ENCODE measurements around the gene NRDE2. TPM values are rescaled to one million over a fixed set of nuclear protein-coding genes. Genes with fewer than 3 reads are reported as not detected.

NRDE2 gene
- total RNA-seq, 4 donors from 2014 or later: 18.6 to 26.9 (median 21.0) TPM

DNA sequence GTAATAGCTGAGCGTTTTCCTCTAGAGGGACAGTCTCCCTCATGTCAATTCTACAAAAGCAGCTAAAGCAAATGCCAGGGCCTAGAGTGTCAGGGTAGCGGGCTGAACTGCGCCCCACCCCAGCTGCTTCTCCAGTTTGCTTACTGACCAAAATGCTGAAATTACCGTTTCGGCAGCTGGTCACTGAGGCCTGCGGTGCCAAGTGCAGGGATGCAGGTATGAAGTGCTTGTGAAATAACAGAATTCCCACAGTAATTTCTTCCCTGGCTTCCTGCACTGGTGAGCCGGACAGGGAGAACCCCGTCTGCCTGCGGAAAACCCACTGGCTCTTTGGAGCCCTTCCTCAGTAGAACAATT is 56.3 kb downstream of the NRDE2 start:
- Histone ChIP-seq H3K36me3 (peaks cover 0 to 42% (median 7%) of the 10 kb centered on the region in 4 donors), H3K27me3 (no peaks in the 10 kb centered on the region), H3K9me3 (no peaks in the 10 kb centered on the region), H3K27ac (no peak overlapping the region), H3K4me3 (no peak overlapping the region), H3K4me1 (no peaks in the 10 kb centered on the region)
- in situ Hi-C loops (cut with MboI; ENCODE audit: low pct_ligation_motif_present in 1 of 4, low pct_unique_long_range_greater_than_20kb in 1 of 4, low sequenced_read_pairs in 3 of 4): no loop called here
- TF ChIP-seq, protein P1, sequence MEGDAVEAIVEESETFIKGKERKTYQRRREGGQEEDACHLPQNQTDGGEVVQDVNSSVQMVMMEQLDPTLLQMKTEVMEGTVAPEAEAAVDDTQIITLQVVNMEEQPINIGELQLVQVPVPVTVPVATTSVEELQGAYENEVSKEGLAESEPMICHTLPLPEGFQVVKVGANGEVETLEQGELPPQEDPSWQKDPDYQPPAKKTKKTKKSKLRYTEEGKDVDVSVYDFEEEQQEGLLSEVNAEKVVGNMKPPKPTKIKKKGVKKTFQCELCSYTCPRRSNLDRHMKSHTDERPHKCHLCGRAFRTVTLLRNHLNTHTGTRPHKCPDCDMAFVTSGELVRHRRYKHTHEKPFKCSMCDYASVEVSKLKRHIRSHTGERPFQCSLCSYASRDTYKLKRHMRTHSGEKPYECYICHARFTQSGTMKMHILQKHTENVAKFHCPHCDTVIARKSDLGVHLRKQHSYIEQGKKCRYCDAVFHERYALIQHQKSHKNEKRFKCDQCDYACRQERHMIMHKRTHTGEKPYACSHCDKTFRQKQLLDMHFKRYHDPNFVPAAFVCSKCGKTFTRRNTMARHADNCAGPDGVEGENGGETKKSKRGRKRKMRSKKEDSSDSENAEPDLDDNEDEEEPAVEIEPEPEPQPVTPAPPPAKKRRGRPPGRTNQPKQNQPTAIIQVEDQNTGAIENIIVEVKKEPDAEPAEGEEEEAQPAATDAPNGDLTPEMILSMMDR (IDR thresholded peaks at IDR 0.05): no peak
- TF ChIP-seq EP300 (IDR thresholded peaks at IDR 0.05; ENCODE audit: low read depth) (no peak), POLR2A (IDR thresholded peaks at IDR 0.05) (no peak), POLR2AphosphoS5 (IDR thresholded peaks at IDR 0.05) (no peak)
- 85% methylated on average over 9 of the region's 9 CpGs; no CpG with 5 or more reads in 1 of the 2 donors for WGBS, 2 donors (ENCODE audit: low coverage in 1 of 2)
- DNase-seq: no peak
- intact Hi-C loops (cut with DNase I; ENCODE audit: low total_unique reads): no loop called here

DNA sequence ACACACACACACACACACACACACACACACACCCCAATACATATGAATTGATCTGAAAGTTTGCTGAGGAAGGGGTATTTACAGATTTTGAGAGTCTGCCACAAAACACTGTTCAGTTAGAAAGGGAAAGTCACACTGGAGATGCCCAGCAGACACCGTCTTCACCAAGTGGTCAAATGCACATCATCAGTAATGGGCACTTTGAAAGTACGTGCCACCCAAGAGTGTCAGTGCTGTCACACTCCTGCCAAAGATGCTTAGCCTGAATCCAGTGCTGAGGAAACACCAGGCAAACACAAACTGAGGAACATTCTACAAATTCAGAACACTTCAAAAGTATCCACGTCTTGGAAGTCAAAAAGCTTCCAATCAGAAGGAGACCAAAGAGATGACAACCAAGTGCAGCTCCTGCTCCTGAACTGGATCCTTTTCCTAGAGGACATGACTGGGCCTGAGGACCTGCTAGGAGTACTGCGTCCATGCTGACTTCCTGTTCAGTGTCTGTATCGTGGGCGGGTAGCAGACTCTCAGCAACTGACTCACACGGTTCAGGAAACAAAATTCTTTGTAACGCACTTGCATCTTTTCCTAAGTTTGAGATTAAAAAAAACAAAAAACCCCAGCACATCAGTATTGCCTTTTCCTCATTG is 56.8 kb downstream of the NRDE2 start:
- in situ Hi-C loops (cut with MboI; ENCODE audit: low pct_ligation_motif_present in 1 of 4, low pct_unique_long_range_greater_than_20kb in 1 of 4, low sequenced_read_pairs in 3 of 4) (no loop called here), intact Hi-C loops (cut with DNase I; ENCODE audit: low total_unique reads) (no loop called here)
- DNase-seq: no peak
- no peaks in the 10 kb centered on the region for H3K9me3 ChIP-seq
- peak overlapping the region in 1 of 4 donors; percentile 5 for H3K27ac ChIP-seq
- no peak for TF ChIP-seq EP300 (IDR thresholded peaks at IDR 0.05; ENCODE audit: low read depth)
- no peak for TF ChIP-seq POLR2AphosphoS5 (IDR thresholded peaks at IDR 0.05)
- TF ChIP-seq, protein P1 (IDR thresholded peaks at IDR 0.05): no peak
- no peak for TF ChIP-seq POLR2A (IDR thresholded peaks at IDR 0.05)
- H3K36me3 ChIP-seq: peaks cover 0 to 39% (median 9%) of the 10 kb centered on the region in 4 donors
- no peak overlapping the region for H3K4me3 ChIP-seq
- WGBS, 2 donors (ENCODE audit: low coverage in 1 of 2): 65 to 75% methylated on average over 5 to 8 of the region's 8 CpGs
- no peaks in the 10 kb centered on the region for H3K4me1 ChIP-seq
- H3K27me3 ChIP-seq: no peaks in the 10 kb centered on the region

DNA sequence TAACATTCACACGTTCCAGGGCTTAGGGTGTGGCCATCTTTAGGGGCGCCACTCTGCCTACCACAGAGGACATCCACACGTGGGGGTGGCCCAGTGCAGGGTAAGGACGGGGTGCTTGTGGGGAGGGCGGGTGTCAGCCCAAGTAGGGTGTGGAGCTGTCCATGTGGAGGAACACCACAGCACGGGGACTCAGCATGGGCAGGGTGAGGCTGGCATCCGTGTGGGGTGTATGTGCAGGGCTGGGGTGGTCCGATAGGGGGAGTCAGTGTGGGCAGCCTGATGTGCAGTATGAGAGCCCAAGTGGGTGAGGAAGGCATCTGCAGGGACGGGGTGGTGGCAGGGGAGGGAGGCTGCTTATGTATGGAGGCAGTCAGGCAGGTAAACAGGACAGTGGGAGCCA is 57.7 kb downstream of the NRDE2 start:
- no peaks in the 10 kb centered on the region for H3K27me3 ChIP-seq
- no peaks in the 10 kb centered on the region for H3K4me1 ChIP-seq
- intact Hi-C loops (cut with DNase I; ENCODE audit: low total_unique reads): no loop called here
- in situ Hi-C loops (cut with MboI; ENCODE audit: low pct_ligation_motif_present in 1 of 4, low pct_unique_long_range_greater_than_20kb in 1 of 4, low sequenced_read_pairs in 3 of 4): no loop called here
- DNase-seq: no peak
- H3K9me3 ChIP-seq: no peaks in the 10 kb centered on the region
- 68 to 100% methylated on average over 2 to 9 of the region's 9 CpGs for WGBS, 2 donors (ENCODE audit: low coverage in 1 of 2)
- no peak overlapping the region for H3K27ac ChIP-seq
- TF ChIP-seq, protein P1 (IDR thresholded peaks at IDR 0.05): no peak
- TF ChIP-seq POLR2AphosphoS5 (IDR thresholded peaks at IDR 0.05) (no peak), POLR2A (IDR thresholded peaks at IDR 0.05) (no peak)
- peaks cover 0 to 40% (median 13%) of the 10 kb centered on the region in 4 donors for H3K36me3 ChIP-seq
- H3K4me3 ChIP-seq: no peak overlapping the region

DNA sequence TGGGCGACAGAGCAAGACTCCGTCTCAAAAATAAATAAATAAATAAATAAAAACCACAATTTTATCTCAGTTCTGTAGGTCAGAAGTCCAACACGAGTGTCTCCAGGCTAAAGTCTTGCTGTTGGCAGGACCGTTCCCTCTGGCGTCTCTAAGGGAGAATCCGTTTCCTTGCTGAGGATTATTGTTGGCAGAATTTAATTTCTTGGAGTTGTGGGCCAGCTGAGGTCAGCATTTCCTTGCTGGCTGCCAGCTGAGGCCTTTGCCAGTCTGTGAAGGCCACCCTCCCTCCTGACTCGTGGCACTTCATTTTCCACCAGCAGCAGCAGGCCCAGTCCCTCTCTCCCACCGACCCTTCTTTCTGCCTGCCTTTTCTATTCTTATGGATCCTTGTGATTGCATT is 58.2 kb downstream of the NRDE2 start:
- intact Hi-C loops (cut with DNase I; ENCODE audit: low total_unique reads): no loop called here
- Histone ChIP-seq H3K27ac (no peak overlapping the region), H3K9me3 (no peaks in the 10 kb centered on the region), H3K27me3 (no peaks in the 10 kb centered on the region), H3K4me1 (no peaks in the 10 kb centered on the region), H3K36me3 (peaks cover 0 to 40% (median 15%) of the 10 kb centered on the region in 4 donors), H3K4me3 (no peak overlapping the region)
- 75 to 82% methylated on average over 8 of the region's 8 CpGs for WGBS, 2 donors (ENCODE audit: low coverage in 1 of 2)
- in situ Hi-C loops (cut with MboI; ENCODE audit: low pct_ligation_motif_present in 1 of 4, low pct_unique_long_range_greater_than_20kb in 1 of 4, low sequenced_read_pairs in 3 of 4): no loop called here
- no peak for TF ChIP-seq POLR2A (IDR thresholded peaks at IDR 0.05)
- TF ChIP-seq EP300 (IDR thresholded peaks at IDR 0.05; ENCODE audit: low read depth): no peak
- TF ChIP-seq POLR2AphosphoS5 (IDR thresholded peaks at IDR 0.05): no peak
- TF ChIP-seq, protein P1 (IDR thresholded peaks at IDR 0.05): no peak
- no peak for DNase-seq

All from transverse colon (tissue), 4 donors.